SK-N-SH (cell line): ENCODE results near the gene TNRC6C.

Source experiments
- MEF2A ChIP-seq: IDR thresholded peaks from 2 replicates; pipeline ENCODE4 v1.4.0; 2012; ENCODE audit warnings: low read depth, borderline replicate concordance
- POLR2AphosphoS5 ChIP-seq: IDR thresholded peaks from 2 replicates; pipeline ENCODE4 v1.6.1; 2012; ENCODE audit warnings: low read depth, low read length
- RAD21 ChIP-seq: IDR thresholded peaks from 2 replicates; pipeline ENCODE4 v1.6.1; 2012; ENCODE audit warnings: mild to moderate bottlenecking, low read length
- TF ChIP-seq, protein P1 (sequence below): fragments of 200-600 bp; sonication (generic); IDR thresholded peaks from 2 replicates; pipeline ENCODE4 v1.6.1; 2017; ENCODE audit warnings: antibody characterized with exemption, mild to moderate bottlenecking, moderate library complexity

DNA sequence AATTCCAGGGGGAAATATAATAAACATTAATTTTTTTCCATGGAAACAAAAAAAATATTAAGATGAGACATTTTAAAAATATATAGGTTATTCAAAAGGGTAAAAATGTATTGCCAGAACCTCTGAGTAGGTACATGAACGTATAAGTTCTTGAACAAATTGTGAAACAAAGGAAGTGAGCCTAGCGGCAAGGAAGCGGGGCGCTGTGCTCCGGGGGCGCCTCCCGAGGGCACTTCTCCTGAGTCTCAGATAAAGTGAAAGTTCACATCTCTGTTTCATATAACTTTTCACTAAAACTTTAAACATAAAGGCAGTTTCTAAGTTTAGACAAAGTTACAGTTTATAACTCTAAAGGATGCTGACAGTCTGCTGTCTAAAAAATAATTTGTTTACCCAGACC is 52.3 kb downstream of the TNRC6C start:
- no peak for TF ChIP-seq MEF2A
- no peak for TF ChIP-seq RAD21
- no peak for TF ChIP-seq POLR2AphosphoS5
- TF ChIP-seq, protein P1, sequence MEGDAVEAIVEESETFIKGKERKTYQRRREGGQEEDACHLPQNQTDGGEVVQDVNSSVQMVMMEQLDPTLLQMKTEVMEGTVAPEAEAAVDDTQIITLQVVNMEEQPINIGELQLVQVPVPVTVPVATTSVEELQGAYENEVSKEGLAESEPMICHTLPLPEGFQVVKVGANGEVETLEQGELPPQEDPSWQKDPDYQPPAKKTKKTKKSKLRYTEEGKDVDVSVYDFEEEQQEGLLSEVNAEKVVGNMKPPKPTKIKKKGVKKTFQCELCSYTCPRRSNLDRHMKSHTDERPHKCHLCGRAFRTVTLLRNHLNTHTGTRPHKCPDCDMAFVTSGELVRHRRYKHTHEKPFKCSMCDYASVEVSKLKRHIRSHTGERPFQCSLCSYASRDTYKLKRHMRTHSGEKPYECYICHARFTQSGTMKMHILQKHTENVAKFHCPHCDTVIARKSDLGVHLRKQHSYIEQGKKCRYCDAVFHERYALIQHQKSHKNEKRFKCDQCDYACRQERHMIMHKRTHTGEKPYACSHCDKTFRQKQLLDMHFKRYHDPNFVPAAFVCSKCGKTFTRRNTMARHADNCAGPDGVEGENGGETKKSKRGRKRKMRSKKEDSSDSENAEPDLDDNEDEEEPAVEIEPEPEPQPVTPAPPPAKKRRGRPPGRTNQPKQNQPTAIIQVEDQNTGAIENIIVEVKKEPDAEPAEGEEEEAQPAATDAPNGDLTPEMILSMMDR, result no peak
